Neural cell (in vitro differentiated cells): ENCODE data around the gene ZRANB3. TPM values are rescaled to one million over a fixed set of nuclear protein-coding genes. Genes with fewer than 3 reads are reported as not detected.

Experiments used
- H2AFZ ChIP-seq: fragments of 200-600, 300-800 bp; sonication (generic), shearing (Covaris generic); 2 replicates; pipeline ENCODE4 v1.6.0; 2014; ENCODE audit warnings: low read depth, mild to moderate bottlenecking, antibody characterized with exemption, low read length, moderate library complexity
- H3F3A ChIP-seq: fragments of 200-600 bp; shearing (Covaris generic); 2 replicates; pipeline ENCODE4 v1.6.1; 2016; ENCODE audit warnings: mild to moderate bottlenecking, moderate library complexity, mixed read lengths, antibody characterized with exemption, low read length; ENCODE audit not compliant: insufficient read depth, poor library complexity, severe bottlenecking
- H3K27ac ChIP-seq: fragments of 200-600, 300-800 bp; sonication (generic), shearing (Covaris generic); 2 replicates; pipeline ENCODE4 v1.5.1; 2014; ENCODE audit warnings: mild to moderate bottlenecking, low read length, moderate library complexity
- H3K27me3 ChIP-seq: fragments of 300-800, 200-600 bp; sonication (generic), shearing (Covaris generic); 2 replicates; pipeline ENCODE4 v1.6.0; 2014; ENCODE audit warnings: mild to moderate bottlenecking, low read depth, low read length, moderate library complexity; ENCODE audit not compliant: insufficient read depth
- H3K36me3 ChIP-seq: fragments of 300-800, 200-600 bp; sonication (generic), shearing (Covaris generic); 2 replicates; pipeline ENCODE4 v1.5.1; 2014; ENCODE audit warnings: mild to moderate bottlenecking, antibody characterized with exemption, low read length, moderate library complexity; ENCODE audit not compliant: insufficient read depth
- H3K4me2 ChIP-seq: fragments of 300-800, 200-600 bp; sonication (generic), shearing (Covaris generic); 2 replicates; pipeline ENCODE4 v1.6.0; 2014; ENCODE audit warnings: mild to moderate bottlenecking, low read length
- H3K4me3 ChIP-seq: fragments of 300-800, 200-600 bp; sonication (generic), shearing (Covaris generic); 2 replicates; pipeline ENCODE4 v1.5.1; 2014; ENCODE audit warnings: mild to moderate bottlenecking, low read length, moderate library complexity
- H3K79me2 ChIP-seq: fragments of 200-600 bp; shearing (Covaris generic); replicated peaks from 2 replicates; pipeline ENCODE4 v1.6.0; 2014; ENCODE audit warnings: mild to moderate bottlenecking, low read length, moderate library complexity; ENCODE audit not compliant: insufficient read depth
- H3K9ac ChIP-seq: fragments of 300-800, 200-600 bp; sonication (generic), shearing (Covaris generic); 2 replicates; pipeline ENCODE4 v1.6.1; 2016; ENCODE audit warnings: mild to moderate bottlenecking, low read length, mixed read lengths
- H3K9me2 ChIP-seq: fragments of 200-600 bp; shearing (Covaris generic); 2 replicates; pipeline ENCODE4 v1.6.1; 2016; ENCODE audit warnings: mild to moderate bottlenecking, low read length, mixed read lengths; ENCODE audit not compliant: insufficient read depth
- H3K9me3 ChIP-seq: fragments of 200-600, 300-800 bp; sonication (generic), shearing (Covaris generic); 2 replicates; pipeline ENCODE4 v1.6.1; 2016; ENCODE audit warnings: mild to moderate bottlenecking, mixed run types, low read length, moderate library complexity, mixed read lengths
- H4K20me1 ChIP-seq: fragments of 200-600 bp; shearing (Covaris generic); 2 replicates; pipeline ENCODE4 v1.6.1; 2016; ENCODE audit warnings: mild to moderate bottlenecking, mixed run types; ENCODE audit not compliant: insufficient read depth
- CTCF ChIP-seq: fragments of 450-650 bp; IDR thresholded peaks from 2 replicates; pipeline ENCODE4 v1.5.1; 2014; ENCODE audit warnings: antibody characterized with exemption, mild to moderate bottlenecking, moderate library complexity; ENCODE audit not compliant: poor library complexity, severe bottlenecking
- EP300 ChIP-seq: fragments of 450-650 bp; conservative IDR thresholded peaks from 2 replicates; pipeline ENCODE4 v1.6.1; 2014; ENCODE audit warnings: antibody characterized with exemption, mild to moderate bottlenecking, moderate library complexity; ENCODE audit not compliant: poor library complexity, severe bottlenecking
- EZH2 ChIP-seq: fragments of 200-600, 300-800 bp; shearing (Covaris generic), sonication (generic); IDR thresholded peaks from 2 replicates; pipeline ENCODE4 v1.6.1; 2014; ENCODE audit warnings: antibody characterized with exemption, low read length, borderline replicate concordance, mild to moderate bottlenecking; ENCODE audit not compliant: insufficient read depth, poor library complexity, severe bottlenecking
- MXI1 ChIP-seq: fragments of 450-650 bp; conservative IDR thresholded peaks from 2 replicates; pipeline ENCODE4 v1.6.1; 2014; ENCODE audit warnings: antibody characterized with exemption, mild to moderate bottlenecking; ENCODE audit not compliant: poor library complexity, severe bottlenecking
- POLR2AphosphoS5 ChIP-seq: IDR thresholded peaks from 2 replicates; pipeline ENCODE4 v1.6.1; 2012
- RAD21 ChIP-seq: fragments of 450-650 bp; conservative IDR thresholded peaks from 2 replicates; pipeline ENCODE4 v1.6.1; 2014; ENCODE audit warnings: antibody characterized with exemption, mild to moderate bottlenecking, moderate library complexity
- REST ChIP-seq: IDR thresholded peaks from 2 replicates; pipeline ENCODE4 v1.6.1; 2012; ENCODE audit warnings: borderline replicate concordance
- SMC3 ChIP-seq: fragments of 450-650 bp; conservative IDR thresholded peaks from 2 replicates; pipeline ENCODE4 v1.6.1; 2014; ENCODE audit warnings: antibody characterized with exemption, mild to moderate bottlenecking, moderate library complexity; ENCODE audit not compliant: poor library complexity
- TAF1 ChIP-seq: IDR thresholded peaks from 2 replicates; pipeline ENCODE4 v1.6.1; 2012; ENCODE audit warnings: low read depth
- polyA plus RNA-seq: library from polyadenylated mRNA; depleted of rRNA; stranded (reverse); fragments of >200 nt; gene quantifications from 2 replicates; pipeline ENCODE4 v1.2.3, GENCODE V29; 2014

The ZRANB3 gene
- polyA plus RNA-seq, 1 donor from 2014 or later: 3.5 TPM

- H3K9me3 ChIP-seq: no peaks in the 10 kb centered on the region
- H2AFZ ChIP-seq: no peak overlapping the region
- no peak overlapping the region for H3K4me2 ChIP-seq
- no peak overlapping the region for H3K9ac ChIP-seq
- H3K9me2 ChIP-seq: no peaks in the 10 kb centered on the region
- no peaks in the 10 kb centered on the region for H3K27me3 ChIP-seq
- no peaks in the 10 kb centered on the region for H4K20me1 ChIP-seq
- no peaks in the 10 kb centered on the region for H3F3A ChIP-seq
- no peak for TF ChIP-seq EP300
- no peak for TF ChIP-seq POLR2AphosphoS5
- TF ChIP-seq MXI1: no peak
- TF ChIP-seq EZH2: no peak
- TF ChIP-seq TAF1: no peak
- no peak for TF ChIP-seq REST
- TF ChIP-seq SMC3: no peak
- TF ChIP-seq CTCF: no peak
- no peak for TF ChIP-seq RAD21
- no peaks in the 10 kb centered on the region for H3K79me2 ChIP-seq
- H3K4me3 ChIP-seq: no peak overlapping the region
- no peak overlapping the region for H3K27ac ChIP-seq
- no peaks in the 10 kb centered on the region for H3K36me3 ChIP-seq
Observed at GRCh38 chr2:135255208-135255607, 275.8 kb downstream of the ZRANB3 start.

GRCh38 chr2:135252805-135253458, 278.1 kb downstream of the ZRANB3 start:
- H2AFZ ChIP-seq: no peak overlapping the region
- no peaks in the 10 kb centered on the region for H3K27me3 ChIP-seq
- no peak overlapping the region for H3K27ac ChIP-seq
- H3K79me2 ChIP-seq: no peaks in the 10 kb centered on the region
- H4K20me1 ChIP-seq: no peaks in the 10 kb centered on the region
- TF ChIP-seq EZH2 (no peak), POLR2AphosphoS5 (no peak), RAD21 (no peak), REST (no peak), MXI1 (no peak), TAF1 (no peak), EP300 (no peak), SMC3 (no peak), CTCF (no peak)
- H3K36me3 ChIP-seq: no peaks in the 10 kb centered on the region
- no peaks in the 10 kb centered on the region for H3F3A ChIP-seq
- H3K4me3 ChIP-seq: no peak overlapping the region
- no peaks in the 10 kb centered on the region for H3K9me3 ChIP-seq
- no peak overlapping the region for H3K4me2 ChIP-seq
- no peak overlapping the region for H3K9ac ChIP-seq
- H3K9me2 ChIP-seq: no peaks in the 10 kb centered on the region
